Dermis blood vessel endothelial cell (primary cell): Measurements from ENCODE around the gene TIMMDC1. TPM values are rescaled to one million over a fixed set of nuclear protein-coding genes. Genes with fewer than 3 reads are reported as not detected.
"Not testable (repeated sequence)": the region's sequence is repeated elsewhere in the genome, so short reads cannot be mapped to it uniquely, and the experiment has no call there.

Experiments
- DNase-seq: peaks from one replicate; pipeline ENCODE4 v3.0.0; 2010
- total RNA-seq: library from RNA; depleted of rRNA; stranded (reverse); fragments of >200 nt; gene quantifications from 2 replicates; pipeline ENCODE4 v1.2.3, GENCODE V29; 2014

The TIMMDC1 gene
- total RNA-seq, 1 donor from 2014 or later: 38.8 TPM

- DNase-seq: no peak
Observed at GRCh38 chr3:119510690-119511089, 12.3 kb downstream of the TIMMDC1 start.

GRCh38 chr3:119514637-119515036 is 16.3 kb downstream of the TIMMDC1 start:
- DNase-seq: no peak

GRCh38 chr3:119517112-119517511 is 18.8 kb downstream of the TIMMDC1 start:
- DNase-seq: no peak

- no peak for DNase-seq
Observed at GRCh38 chr3:119518026-119518425, 19.7 kb downstream of the TIMMDC1 start.

GRCh38 chr3:119524931-119525662 is 26.8 kb downstream of the TIMMDC1 start:
- DNase-seq: peak; percentile 53

- no peak for DNase-seq
Observed at GRCh38 chr3:119527714-119528113, 29.4 kb downstream of the TIMMDC1 start.

GRCh38 chr3:119529883-119530282 is 31.5 kb downstream of the TIMMDC1 start:
- DNase-seq: no peak

GRCh38 chr3:119530456-119530855 is 32.1 kb downstream of the TIMMDC1 start:
- DNase-seq: no peak

GRCh38 chr3:119531151-119531550 is 32.8 kb downstream of the TIMMDC1 start:
- no peak for DNase-seq

GRCh38 chr3:119534296-119534695 is 35.9 kb downstream of the TIMMDC1 start:
- DNase-seq: no peak

- DNase-seq: no peak
Observed at GRCh38 chr3:119536757-119537156, 38.4 kb downstream of the TIMMDC1 start.

GRCh38 chr3:119538772-119539171 is 40.4 kb downstream of the TIMMDC1 start:
- no peak for DNase-seq

- no peak for DNase-seq
Observed at GRCh38 chr3:119541547-119541946, 43.2 kb downstream of the TIMMDC1 start.

GRCh38 chr3:119542168-119542767 is 43.9 kb downstream of the TIMMDC1 start:
- no peak for DNase-seq

- DNase-seq: no peak
Observed at GRCh38 chr3:119543147-119543546, 44.8 kb downstream of the TIMMDC1 start.

GRCh38 chr3:119547227-119547626 is 48.9 kb downstream of the TIMMDC1 start:
- DNase-seq: no peak

GRCh38 chr3:119548341-119548740 is 50.0 kb downstream of the TIMMDC1 start:
- no peak for DNase-seq

GRCh38 chr3:119550192-119550910 is 52.0 kb downstream of the TIMMDC1 start:
- DNase-seq: no peak

- no peak for DNase-seq
Observed at GRCh38 chr3:119551598-119551997, 53.3 kb downstream of the TIMMDC1 start.

GRCh38 chr3:119552928-119553327 is 54.6 kb downstream of the TIMMDC1 start:
- not testable (repeated sequence) for DNase-seq

- DNase-seq: no peak
Observed at GRCh38 chr3:119553823-119554415, 55.6 kb downstream of the TIMMDC1 start.

GRCh38 chr3:119555309-119555735 is 57.0 kb downstream of the TIMMDC1 start:
- peak; percentile 23 for DNase-seq

- no peak for DNase-seq
Observed at GRCh38 chr3:119555929-119556328, 57.6 kb downstream of the TIMMDC1 start.
